Mononuclear cell (primary cell): Measurements from ENCODE around the gene TESK2. TPM values are rescaled to one million over a fixed set of nuclear protein-coding genes. Genes with fewer than 3 reads are reported as not detected.
A peak's percentile ranks its signal among the peaks of the same experiment; 100 is the strongest.

Source experiments
- H3K27me3 ChIP-seq: 2 replicates; pipeline ENCODE4 v1.6.0; 2011; ENCODE audit warnings: low read length, control low read depth; ENCODE audit not compliant: insufficient read depth
- H3K4me1 ChIP-seq: 2 replicates; pipeline ENCODE4 v1.5.1; 2011; ENCODE audit warnings: mild to moderate bottlenecking, low read length, control low read depth; ENCODE audit not compliant: insufficient read depth
- H3K4me3 ChIP-seq: 2 replicates; pipeline ENCODE4 v1.5.1; 2011; ENCODE audit warnings: mild to moderate bottlenecking, low read length, moderate library complexity
- H3K9me3 ChIP-seq: 2 replicates; pipeline ENCODE4 v1.5.1; 2011; ENCODE audit warnings: low read depth, mild to moderate bottlenecking, control low read depth, low read length
- total RNA-seq: library from RNA; depleted of rRNA; stranded (reverse); fragments of >200 nt; gene quantifications from one replicate; pipeline ENCODE4 v1.2.3, GENCODE V29; 2012

The TESK2 gene
- total RNA-seq, 1 donor, result 4.0 TPM

DNA sequence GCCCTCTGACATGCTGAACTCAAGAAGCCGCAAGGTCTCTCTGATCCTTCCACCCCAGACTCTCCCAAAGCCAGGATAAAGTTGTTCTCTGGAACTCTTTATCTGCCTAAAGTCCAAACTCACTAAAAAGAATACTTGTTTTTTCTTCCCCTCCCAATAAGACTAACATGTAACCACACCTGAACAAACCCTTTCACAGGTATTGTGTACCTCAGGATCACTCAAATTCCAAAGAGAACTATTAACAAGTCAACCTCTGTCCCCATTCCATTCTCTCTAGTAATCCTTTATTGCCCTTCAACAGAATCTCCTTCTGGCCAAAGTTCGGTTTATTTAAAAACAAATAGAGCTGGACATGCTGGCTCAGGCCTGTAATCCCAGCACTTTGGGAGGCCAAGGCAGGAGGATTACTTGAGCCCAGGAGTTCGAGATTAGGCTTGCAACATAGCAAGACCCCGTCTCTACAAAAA lies 155.1 kb downstream of the TESK2 start:
- H3K4me3 ChIP-seq, result no peak overlapping the region
- H3K27me3 ChIP-seq, result no peaks in the 10 kb centered on the region
- peaks cover 26% of the 10 kb centered on the region for H3K4me1 ChIP-seq
- H3K9me3 ChIP-seq, result no peaks in the 10 kb centered on the region

DNA sequence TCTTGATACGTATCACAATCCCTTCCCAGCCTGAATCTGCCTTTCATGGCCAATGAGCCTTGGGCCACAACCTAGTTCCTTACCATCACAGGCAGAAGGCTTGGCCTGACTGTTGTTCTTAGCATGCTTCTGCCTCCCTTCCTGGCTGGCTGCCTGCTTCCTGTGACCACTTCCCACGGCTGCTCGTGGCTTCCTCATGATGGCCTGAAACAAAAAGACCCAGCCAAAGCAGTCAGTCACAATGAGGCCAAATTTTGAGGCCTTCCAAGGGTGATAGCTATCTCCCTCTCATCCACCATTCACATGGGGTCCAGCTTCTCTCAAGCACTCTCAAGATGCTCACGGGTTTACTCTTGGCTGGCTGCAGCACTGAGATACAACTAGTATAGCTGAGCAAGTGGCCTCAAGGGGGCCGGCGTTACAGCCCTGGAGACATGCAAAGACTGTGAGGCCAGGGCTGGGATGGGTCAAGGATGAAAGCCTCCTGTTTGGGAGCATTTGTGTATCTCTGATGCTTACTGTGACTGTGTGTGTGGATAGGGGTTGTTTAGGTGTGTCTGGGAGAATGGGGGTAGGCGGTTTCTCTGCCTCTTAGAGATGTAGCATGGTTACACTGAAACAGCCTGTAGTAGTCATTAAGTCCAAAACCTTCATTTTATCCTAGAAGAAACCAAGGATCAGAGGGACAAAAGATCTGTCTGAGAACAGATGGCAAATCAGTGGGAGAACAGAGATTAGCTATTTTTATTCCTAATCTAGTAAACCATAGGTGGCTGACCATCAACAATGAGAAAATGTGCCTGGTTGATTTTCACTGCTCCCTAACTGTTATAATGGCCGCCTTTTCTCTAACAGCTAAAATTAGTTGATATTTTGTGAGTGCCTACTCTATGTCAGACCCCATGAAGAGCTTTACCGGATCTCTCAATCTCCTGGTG lies 156.4 kb downstream of the TESK2 start:
- Histone ChIP-seq H3K27me3 (no peaks in the 10 kb centered on the region), H3K4me3 (no peak overlapping the region), H3K9me3 (no peaks in the 10 kb centered on the region), H3K4me1 (peaks cover 21% of the 10 kb centered on the region)

DNA sequence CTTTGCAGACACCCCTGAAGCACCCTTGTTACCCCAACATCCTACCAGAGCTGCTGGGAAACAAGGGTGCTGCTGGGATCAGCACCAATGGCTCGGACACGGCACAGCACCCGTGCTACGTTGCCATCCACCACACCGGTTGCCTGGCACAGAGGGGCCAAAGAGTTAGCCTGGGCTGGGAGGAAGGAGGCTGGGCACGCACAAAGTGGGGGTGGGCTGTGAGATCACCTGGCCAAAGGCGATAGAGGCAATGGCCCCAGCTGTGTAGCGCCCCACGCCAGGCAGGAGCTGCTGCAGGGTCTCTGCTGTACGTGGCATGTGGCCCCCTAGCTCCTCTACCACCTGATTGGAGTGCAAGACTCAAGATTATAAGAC lies 158.6 kb downstream of the TESK2 start:
- H3K9me3 ChIP-seq, result no peaks in the 10 kb centered on the region
- H3K27me3 ChIP-seq, result no peaks in the 10 kb centered on the region
- H3K4me1 ChIP-seq, result peaks cover 20% of the 10 kb centered on the region
- H3K4me3 ChIP-seq, result no peak overlapping the region

DNA sequence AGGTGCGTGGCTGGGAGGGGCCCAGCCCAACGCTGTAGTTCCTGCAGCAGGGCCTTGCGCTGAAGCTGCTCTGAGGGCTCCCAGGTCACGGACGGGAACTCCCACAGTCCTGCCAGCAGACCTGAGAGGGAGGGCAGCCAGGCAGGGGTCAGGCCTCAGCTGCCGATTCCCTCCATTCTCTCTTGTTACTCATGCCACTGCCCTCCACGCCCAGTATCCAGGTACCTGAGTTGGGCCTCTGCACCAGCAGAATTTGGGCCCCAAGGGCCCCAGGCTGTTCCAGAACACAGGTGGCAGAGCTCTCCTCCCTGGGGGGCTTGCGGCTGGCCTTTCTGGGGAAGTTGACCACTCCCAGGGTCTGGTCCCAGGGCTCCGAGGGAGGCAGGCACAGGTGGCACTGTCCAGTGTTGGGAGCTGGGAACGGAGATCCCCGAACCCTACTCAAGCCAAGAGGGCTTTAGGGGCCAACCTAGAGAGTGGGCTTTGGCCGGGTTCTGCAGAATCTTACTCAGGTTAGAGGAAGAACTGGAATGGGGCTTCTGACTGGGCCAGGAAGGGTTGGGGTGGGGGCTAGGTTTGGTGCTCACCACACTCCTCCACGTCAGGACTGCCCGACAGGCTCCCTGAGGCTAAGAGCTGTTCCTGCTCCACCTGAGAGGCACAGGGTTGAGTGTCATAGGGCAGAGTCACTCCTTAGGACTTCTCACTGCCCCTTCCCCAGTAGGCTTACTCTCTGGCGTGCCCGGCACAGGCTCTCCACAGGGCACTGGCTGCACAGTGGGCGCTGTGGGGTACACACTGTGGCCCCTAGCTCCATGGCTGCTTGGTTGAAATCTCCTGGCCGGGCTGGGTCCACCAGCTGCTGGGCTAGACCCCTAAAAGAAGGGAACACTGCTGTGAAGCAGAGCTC lies 159.3 kb downstream of the TESK2 start:
- H3K9me3 ChIP-seq, result no peaks in the 10 kb centered on the region
- H3K4me3 ChIP-seq, result no peak overlapping the region
- peaks cover 26% of the 10 kb centered on the region for H3K4me1 ChIP-seq
- H3K27me3 ChIP-seq, result no peaks in the 10 kb centered on the region

DNA sequence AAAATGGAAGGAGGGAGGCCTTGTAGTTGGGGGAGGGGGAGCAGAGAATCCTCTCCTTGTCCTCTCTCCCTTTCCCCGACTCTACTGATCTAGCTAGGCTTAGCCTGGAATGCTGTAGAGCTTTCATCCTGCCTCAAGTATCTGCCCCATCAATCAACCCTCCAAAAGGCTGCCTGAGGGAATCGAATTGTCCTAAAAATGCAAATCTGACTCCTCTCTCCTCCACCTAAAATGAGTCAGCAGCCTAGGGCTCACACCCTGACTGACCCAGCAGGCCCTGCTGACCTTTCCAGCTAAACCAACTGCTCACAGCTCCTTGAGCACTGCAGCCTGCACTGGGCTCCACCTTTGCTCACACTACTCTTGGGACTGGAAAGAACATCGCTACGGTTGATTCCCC lies 161.5 kb downstream of the TESK2 start:
- Histone ChIP-seq H3K9me3 (no peaks in the 10 kb centered on the region), H3K4me1 (peaks cover 29% of the 10 kb centered on the region), H3K4me3 (no peak overlapping the region), H3K27me3 (no peaks in the 10 kb centered on the region)

DNA sequence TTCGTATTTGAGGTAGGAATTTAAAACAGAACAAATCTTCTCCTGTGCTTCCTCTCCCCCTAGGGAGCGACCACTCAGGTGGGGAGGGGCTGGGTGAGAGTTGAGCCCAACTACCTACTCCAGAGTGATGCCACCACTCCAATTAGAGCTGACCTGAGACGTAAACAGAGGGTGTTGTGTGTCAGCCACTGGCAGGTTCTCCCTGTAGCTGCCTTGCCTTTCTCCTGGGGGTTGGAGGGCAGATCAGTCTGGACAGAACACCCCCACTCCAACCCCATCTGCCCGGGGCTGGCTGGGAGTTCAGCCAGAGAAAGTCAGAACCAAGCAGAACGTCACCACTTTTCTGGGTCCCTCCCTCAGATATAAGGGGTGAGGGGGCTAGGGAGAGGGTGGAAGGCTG lies 162.3 kb downstream of the TESK2 start:
- Histone ChIP-seq H3K4me3 (no peak overlapping the region), H3K9me3 (no peaks in the 10 kb centered on the region), H3K27me3 (no peaks in the 10 kb centered on the region), H3K4me1 (peaks cover 22% of the 10 kb centered on the region)

GRCh38 chr1:45327644-45328515 lies 163.1 kb downstream of the TESK2 start:
- H3K27me3 ChIP-seq, result no peaks in the 10 kb centered on the region
- H3K4me3 ChIP-seq, result no peak overlapping the region
- no peaks in the 10 kb centered on the region for H3K9me3 ChIP-seq
- peaks cover 22% of the 10 kb centered on the region for H3K4me1 ChIP-seq

- Histone ChIP-seq H3K4me3 (peak within 1 kb of the TSS; percentile 39), H3K9me3 (no peaks in the 10 kb centered on the region), H3K4me1 (peaks cover 22% of the 10 kb centered on the region), H3K27me3 (no peaks in the 10 kb centered on the region)
Measured at GRCh38 chr1:45326627-45327623, 164.0 kb downstream of the TESK2 start, which contains the start of gene HPDL. TSS of gene HPDL (plus strand) at chr1:45326895. CDS start at chr1:45327149, 254 bp downstream.

DNA sequence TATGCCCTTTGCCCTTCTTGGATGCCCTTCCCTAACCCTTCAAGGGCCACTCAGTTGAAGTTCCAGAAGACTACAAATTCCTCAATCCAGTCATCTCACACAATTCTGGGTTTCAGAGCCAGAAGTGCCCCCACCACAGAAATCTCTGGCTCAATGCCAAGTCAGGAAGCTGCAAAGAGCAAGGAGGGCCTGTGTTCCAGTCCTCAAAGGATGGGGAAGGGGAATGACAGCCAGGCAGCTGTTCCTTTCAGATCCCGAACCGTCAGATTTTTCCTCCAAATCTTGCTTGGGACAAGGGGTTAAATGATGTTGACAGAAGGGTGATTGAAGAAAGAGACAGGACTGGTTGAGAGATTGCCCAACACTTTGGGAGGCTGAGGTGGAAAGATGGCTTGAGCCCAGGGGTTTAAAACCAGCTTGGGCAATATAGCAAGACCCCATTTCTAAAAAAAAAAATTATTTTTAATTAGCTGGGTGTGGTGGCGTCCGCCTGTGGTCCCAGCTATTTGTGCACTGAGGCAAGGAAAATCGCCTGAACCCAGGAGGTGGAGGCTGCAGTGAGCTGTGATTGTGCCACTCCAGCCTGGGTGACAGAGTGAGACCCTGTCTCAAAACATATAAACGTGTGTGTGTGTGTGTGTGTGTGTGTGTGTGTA lies 165.0 kb downstream of the TESK2 start:
- Histone ChIP-seq H3K4me1 (peaks cover 22% of the 10 kb centered on the region), H3K4me3 (peak overlapping the region; percentile 39), H3K9me3 (no peaks in the 10 kb centered on the region), H3K27me3 (no peaks in the 10 kb centered on the region)

- Histone ChIP-seq H3K4me1 (peaks cover 14% of the 10 kb centered on the region), H3K4me3 (no peak overlapping the region), H3K9me3 (no peaks in the 10 kb centered on the region), H3K27me3 (no peaks in the 10 kb centered on the region)
Measured at GRCh38 chr1:45322486-45323040, 168.4 kb downstream of the TESK2 start.

- Histone ChIP-seq H3K27me3 (no peaks in the 10 kb centered on the region), H3K4me3 (no peak overlapping the region), H3K4me1 (peaks cover 3% of the 10 kb centered on the region), H3K9me3 (no peaks in the 10 kb centered on the region)
Measured at GRCh38 chr1:45321444-45321843, 169.5 kb downstream of the TESK2 start.

GRCh38 chr1:45319761-45320160 lies 171.2 kb downstream of the TESK2 start:
- H3K9me3 ChIP-seq, result no peaks in the 10 kb centered on the region
- H3K4me1 ChIP-seq, result no peaks in the 10 kb centered on the region
- no peaks in the 10 kb centered on the region for H3K27me3 ChIP-seq
- H3K4me3 ChIP-seq, result no peak overlapping the region

GRCh38 chr1:45317166-45317565 lies 173.8 kb downstream of the TESK2 start:
- Histone ChIP-seq H3K4me3 (no peak overlapping the region), H3K9me3 (no peaks in the 10 kb centered on the region), H3K4me1 (no peaks in the 10 kb centered on the region), H3K27me3 (no peaks in the 10 kb centered on the region)
